DOHH2 (cell line): ENCODE measurements around the gene LRRC51.

ENCODE experiments used
- H3F3A ChIP-seq: fragments of 200-600 bp; sonication (generic), shearing (Covaris generic); 2 replicates; pipeline ENCODE4 v1.6.0; 2016; ENCODE audit warnings: antibody characterized with exemption, mild to moderate bottlenecking; ENCODE audit not compliant: control insufficient read depth, insufficient read depth
- H3K27ac ChIP-seq: fragments of 200-600 bp; sonication (generic); 2 replicates; pipeline ENCODE4 v1.5.1; 2014; ENCODE audit warnings: low read depth, mild to moderate bottlenecking, low read length, moderate library complexity
- H3K27me3 ChIP-seq: fragments of 200-600 bp; sonication (generic); 2 replicates; pipeline ENCODE4 v1.6.1; 2014; ENCODE audit warnings: mild to moderate bottlenecking, low read length, mixed read lengths; ENCODE audit not compliant: control insufficient read depth
- H3K36me3 ChIP-seq: fragments of 200-600 bp; sonication (generic); 2 replicates; pipeline ENCODE4 v1.6.1; 2014; ENCODE audit warnings: mild to moderate bottlenecking, low read length, moderate library complexity, mixed read lengths; ENCODE audit not compliant: control insufficient read depth
- H3K4me1 ChIP-seq: fragments of 200-600 bp; sonication (generic); 2 replicates; pipeline ENCODE4 v1.6.1; 2014; ENCODE audit warnings: mild to moderate bottlenecking, low read length, mixed read lengths; ENCODE audit not compliant: control insufficient read depth
- H3K4me2 ChIP-seq: fragments of 200-600 bp; sonication (generic); 2 replicates; pipeline ENCODE4 v1.6.0; 2014; ENCODE audit warnings: mild to moderate bottlenecking, low read length, moderate library complexity
- H3K4me3 ChIP-seq: fragments of 200-600 bp; sonication (generic); 2 replicates; pipeline ENCODE4 v1.5.1; 2014; ENCODE audit warnings: mild to moderate bottlenecking, low read length, mixed read lengths
- H3K79me2 ChIP-seq: fragments of 200-600 bp; sonication (generic); 2 replicates; pipeline ENCODE4 v1.6.1; 2014; ENCODE audit warnings: mild to moderate bottlenecking, low read length, mixed read lengths; ENCODE audit not compliant: control insufficient read depth
- H3K9me2 ChIP-seq: fragments of 200-600 bp; sonication (generic); replicated peaks from 2 replicates; pipeline ENCODE4 v1.6.1; 2014; ENCODE audit warnings: mild to moderate bottlenecking, low read length, mixed read lengths; ENCODE audit not compliant: control insufficient read depth
- H3K9me3 ChIP-seq: fragments of 200-600 bp; sonication (generic); 2 replicates; pipeline ENCODE4 v1.6.1; 2014; ENCODE audit warnings: antibody characterized with exemption, low read length, mixed read lengths; ENCODE audit not compliant: control insufficient read depth, insufficient read depth
- H4K20me1 ChIP-seq: fragments of 200-600 bp; sonication (generic); 2 replicates; pipeline ENCODE4 v1.6.0; 2014; ENCODE audit warnings: low read depth, mild to moderate bottlenecking, antibody characterized with exemption, low read length, moderate library complexity; ENCODE audit not compliant: control insufficient read depth, insufficient read depth
- CTCF ChIP-seq: fragments of 200-600 bp; sonication (generic); IDR thresholded peaks from one replicate; pipeline ENCODE4 v1.5.1; 2014; ENCODE audit warnings: antibody characterized with exemption, mild to moderate bottlenecking, low read depth, low read length; ENCODE audit not compliant: poor library complexity, severe bottlenecking
- EZH2phosphoT487 ChIP-seq: fragments of 200-600 bp; sonication (generic); IDR thresholded peaks from 2 replicates; pipeline ENCODE4 v1.6.1; 2017; ENCODE audit warnings: borderline replicate concordance, mild to moderate bottlenecking, antibody characterized with exemption, low read length, moderate library complexity, mixed read lengths

The LRRC51 gene

GRCh38 chr11:72088076-72088808 lies 7.6 kb downstream of the LRRC51 start:
- no peak for TF ChIP-seq CTCF
- TF ChIP-seq EZH2phosphoT487 = no peak
- Histone ChIP-seq H4K20me1 (no peaks in the 10 kb centered on the region), H3K4me1 (peaks cover 14% of the 10 kb centered on the region), H3K27me3 (no peaks in the 10 kb centered on the region), H3K9me3 (no peaks in the 10 kb centered on the region), H3K9me2 (no peaks in the 10 kb centered on the region), H3K4me2 (no peak overlapping the region), H3K79me2 (peaks cover 3% of the 10 kb centered on the region; the same call in 1 of the 2 replicates), H3K27ac (no peak overlapping the region), H3F3A (peaks cover 5% of the 10 kb centered on the region; the same call in 1 of the 2 replicates), H3K4me3 (no peak overlapping the region), H3K36me3 (peaks cover 17% of the 10 kb centered on the region)

- Histone ChIP-seq H3K4me1 (peaks cover 14% of the 10 kb centered on the region), H3K27ac (0 out of 2 replicates have a peak overlapping the region, but pooled peaks have one; percentile 17), H3K27me3 (no peaks in the 10 kb centered on the region), H3F3A (peaks cover 4% of the 10 kb centered on the region; the same call in 1 of the 2 replicates), H3K36me3 (peaks cover 28% of the 10 kb centered on the region), H3K4me3 (no peak overlapping the region), H3K4me2 (peak overlapping the region; percentile 9; the same call in 1 of the 2 replicates), H3K79me2 (peaks cover 3% of the 10 kb centered on the region; the same call in 1 of the 2 replicates), H4K20me1 (no peaks in the 10 kb centered on the region), H3K9me2 (no peaks in the 10 kb centered on the region), H3K9me3 (no peaks in the 10 kb centered on the region)
- TF ChIP-seq EZH2phosphoT487 (no peak), CTCF (peak; percentile 99)
These were observed 10.6 kb downstream of the LRRC51 start for GRCh38 chr11:72091292-72091691.

- Histone ChIP-seq H3K4me2 (no peak overlapping the region), H4K20me1 (no peaks in the 10 kb centered on the region), H3K36me3 (peaks cover 77% of the 10 kb centered on the region), H3K9me2 (no peaks in the 10 kb centered on the region), H3K4me1 (peaks cover 24% of the 10 kb centered on the region), H3K27ac (no peak overlapping the region), H3F3A (no peaks in the 10 kb centered on the region), H3K9me3 (no peaks in the 10 kb centered on the region), H3K79me2 (peaks cover 40% of the 10 kb centered on the region), H3K4me3 (no peak overlapping the region), H3K27me3 (no peaks in the 10 kb centered on the region)
- no peak for TF ChIP-seq CTCF
- TF ChIP-seq EZH2phosphoT487 = no peak
These were observed 18.1 kb downstream of the LRRC51 start for GRCh38 chr11:72098741-72099140.
